ENCODE data around the gene LAMA1.

The LAMA1 gene

DNA sequence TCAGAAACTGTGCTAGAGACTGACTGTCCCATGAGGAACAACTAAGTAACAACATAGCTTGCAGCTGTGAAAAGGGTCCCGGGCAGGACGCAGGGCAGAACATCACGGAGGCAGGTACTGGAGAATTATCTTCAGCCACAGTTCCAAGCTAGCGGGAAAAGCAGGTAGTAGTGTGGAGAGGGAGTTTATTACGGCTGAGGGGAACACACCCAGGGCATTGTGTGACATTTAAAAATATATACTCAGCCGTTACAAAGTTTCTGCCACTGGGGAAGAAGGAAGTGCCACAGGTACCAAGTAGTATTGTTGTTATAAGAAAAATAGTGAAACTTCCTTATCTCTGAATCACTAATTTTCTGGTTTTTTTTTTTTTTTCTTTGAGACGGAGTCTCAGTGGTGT lies 179.6 kb downstream of the LAMA1 start:
- TF ChIP-seq Cebpa-rat (IDR thresholded peaks at IDR 0.05): no peak
- Histone ChIP-seq H3K4me3 (no peak overlapping the region), H3K9me3 (replicated peaks in 1 of 11) (no peaks in the 10 kb centered on the region), H3K4me1 (no peaks in the 10 kb centered on the region), H4K20me1 (no peaks in the 10 kb centered on the region), H3K27ac (no peak overlapping the region), H3K27me3 (no peaks in the 10 kb centered on the region), H3K36me3 (no peaks in the 10 kb centered on the region), H3K4me2 (no peak overlapping the region), H3K9ac (no peak overlapping the region)

DNA sequence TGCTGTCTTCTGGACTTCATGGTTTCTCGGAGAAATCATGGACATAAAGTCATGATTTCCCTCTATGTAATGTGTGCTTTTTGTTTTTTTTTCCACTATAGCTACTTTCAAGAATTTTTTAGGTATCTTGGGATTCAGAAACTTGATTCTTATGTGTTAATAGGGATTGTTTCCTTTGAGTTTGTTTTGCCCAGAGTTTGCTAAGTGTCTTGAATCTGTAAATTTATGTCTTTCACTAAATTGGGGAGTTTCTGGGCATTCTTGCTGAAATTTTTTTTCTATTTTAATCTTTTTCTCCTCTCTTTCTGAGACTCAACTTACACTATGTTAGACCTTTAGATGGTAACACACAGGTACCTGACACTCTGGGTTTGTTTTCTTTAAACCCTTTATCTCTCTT lies 182.7 kb downstream of the LAMA1 start:
- H3K9ac ChIP-seq: no peak overlapping the region
- no peak overlapping the region for H3K27ac ChIP-seq
- no peak overlapping the region for H3K4me2 ChIP-seq
- TF ChIP-seq Cebpa-rat (IDR thresholded peaks at IDR 0.05): no peak
- no peaks in the 10 kb centered on the region for H3K4me1 ChIP-seq
- H3K36me3 ChIP-seq: no peaks in the 10 kb centered on the region
- H4K20me1 ChIP-seq: no peaks in the 10 kb centered on the region
- H3K4me3 ChIP-seq: no peak overlapping the region
- H3K9me3 ChIP-seq (replicated peaks in 1 of 11): no peaks in the 10 kb centered on the region
- no peaks in the 10 kb centered on the region for H3K27me3 ChIP-seq

DNA sequence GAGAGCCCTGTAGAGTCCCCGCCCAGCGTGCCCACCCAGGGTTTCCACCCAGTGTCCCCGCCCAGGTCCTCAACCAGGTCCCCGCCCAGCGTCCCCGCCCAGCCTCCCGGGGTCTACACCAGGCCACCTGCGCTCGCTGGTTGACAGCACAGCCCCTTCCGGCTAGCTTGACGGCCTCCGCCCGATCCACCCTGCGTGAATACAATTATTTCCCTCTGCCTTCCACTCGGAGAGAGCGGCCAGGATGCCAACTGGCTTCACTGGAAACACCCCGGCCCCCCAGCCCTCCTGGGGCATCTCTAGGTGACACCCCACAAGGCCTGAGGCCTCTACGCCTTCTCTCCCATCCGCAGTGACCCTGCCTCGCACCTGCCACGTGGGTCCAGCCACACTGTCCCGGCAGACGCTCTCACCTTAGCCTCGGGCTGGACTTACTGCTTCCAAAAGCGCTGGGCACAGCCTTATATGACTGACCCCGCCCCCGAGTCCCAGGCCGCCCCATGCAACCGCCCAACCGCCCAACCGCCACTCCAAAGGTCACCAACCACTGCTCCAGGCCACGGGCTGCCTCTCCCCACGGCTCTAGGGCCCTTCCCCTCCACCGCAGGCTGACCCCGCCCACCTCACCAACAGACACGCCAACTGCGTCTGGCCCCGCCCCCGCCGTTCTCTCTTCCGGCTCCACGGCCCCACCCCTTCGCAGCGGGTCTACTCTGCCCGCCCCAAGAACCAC lies 188.1 kb downstream of the LAMA1 start:
- Histone ChIP-seq H3K4me3 (no peak overlapping the region), H3K27ac (no peak overlapping the region), H3K9me3 (replicated peaks in 1 of 11) (no peaks in the 10 kb centered on the region), H4K20me1 (no peaks in the 10 kb centered on the region), H3K4me2 (no peak overlapping the region), H3K4me1 (no peaks in the 10 kb centered on the region), H3K9ac (no peak overlapping the region), H3K27me3 (no peaks in the 10 kb centered on the region), H3K36me3 (no peaks in the 10 kb centered on the region)
- TF ChIP-seq Cebpa-rat (IDR thresholded peaks at IDR 0.05): no peak

DNA sequence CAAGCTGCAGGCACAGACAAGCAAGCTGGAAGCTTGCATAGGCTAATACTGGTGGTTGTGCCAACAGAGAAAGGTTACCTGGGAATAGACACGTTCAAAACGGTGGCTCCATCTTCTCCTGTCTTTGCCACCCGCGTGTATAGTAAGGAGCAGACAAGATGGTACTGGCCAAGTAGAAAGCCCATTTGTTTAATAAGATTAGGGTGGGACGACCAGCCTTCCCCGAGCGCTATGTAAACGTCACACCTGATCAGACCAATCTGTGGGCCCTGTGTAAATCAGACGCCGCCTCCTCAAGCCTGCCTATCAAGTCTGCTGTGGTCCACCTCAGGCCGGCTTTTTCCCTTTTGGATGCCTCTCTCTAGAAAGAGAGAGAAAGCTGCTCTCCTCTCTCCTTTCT lies 189.2 kb downstream of the LAMA1 start:
- H3K4me2 ChIP-seq: no peak overlapping the region
- no peaks in the 10 kb centered on the region for H3K9me3 ChIP-seq (replicated peaks in 1 of 11)
- no peaks in the 10 kb centered on the region for H3K4me1 ChIP-seq
- H3K4me3 ChIP-seq: no peak overlapping the region
- H3K27ac ChIP-seq: no peak overlapping the region
- TF ChIP-seq Cebpa-rat (IDR thresholded peaks at IDR 0.05): no peak
- H3K36me3 ChIP-seq: no peaks in the 10 kb centered on the region
- H3K9ac ChIP-seq: no peak overlapping the region
- no peaks in the 10 kb centered on the region for H3K27me3 ChIP-seq
- H4K20me1 ChIP-seq: no peaks in the 10 kb centered on the region

DNA sequence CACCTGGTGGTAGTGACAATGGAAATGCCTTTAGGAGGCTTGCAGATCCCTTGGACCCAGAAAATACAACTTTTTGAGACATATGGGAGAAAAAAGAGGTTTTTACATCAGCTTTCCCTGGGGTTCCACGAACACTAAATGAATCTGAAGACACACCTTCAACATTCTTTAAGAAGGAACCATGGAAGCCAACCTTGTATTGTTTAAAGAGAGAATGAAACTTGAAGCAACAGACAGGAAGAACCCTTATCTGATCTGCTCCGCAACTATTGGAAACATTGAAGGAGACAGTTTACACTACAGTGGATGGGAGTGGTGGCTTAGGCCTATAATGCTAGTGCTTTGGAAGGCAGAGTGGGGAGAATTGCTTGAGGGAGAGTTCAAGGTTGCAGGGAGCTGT lies 190.4 kb downstream of the LAMA1 start:
- H4K20me1 ChIP-seq: no peaks in the 10 kb centered on the region
- no peak overlapping the region for H3K4me3 ChIP-seq
- H3K4me2 ChIP-seq: no peak overlapping the region
- TF ChIP-seq Cebpa-rat (IDR thresholded peaks at IDR 0.05): no peak
- H3K4me1 ChIP-seq: no peaks in the 10 kb centered on the region
- H3K9ac ChIP-seq: no peak overlapping the region
- H3K9me3 ChIP-seq (replicated peaks in 1 of 11): 0 out of 22 replicates have a peak, but pooled peaks cover 0 to 7% (median 0%) of the 10 kb centered on the region in 11 experiments
- no peaks in the 10 kb centered on the region for H3K36me3 ChIP-seq
- no peak overlapping the region for H3K27ac ChIP-seq
- H3K27me3 ChIP-seq: no peaks in the 10 kb centered on the region

DNA sequence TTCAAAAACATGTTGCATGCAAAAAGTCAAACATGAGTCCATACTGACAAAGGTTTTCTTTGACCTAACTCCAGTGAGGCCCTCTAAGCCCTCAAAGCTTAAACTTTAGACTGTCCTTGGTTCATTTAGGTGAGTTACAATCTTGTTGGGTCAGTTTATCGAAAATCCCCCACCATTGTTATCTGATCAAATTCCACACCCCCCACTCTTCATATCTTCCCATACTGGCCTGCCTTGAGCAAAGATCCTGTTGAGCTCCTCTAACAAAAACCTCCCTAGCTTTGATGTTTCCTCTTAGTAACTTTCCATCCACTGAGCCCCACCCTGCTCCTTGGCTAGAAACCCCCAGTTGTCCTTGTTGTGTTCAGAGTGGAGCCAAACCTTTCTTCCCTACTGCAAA lies 194.4 kb downstream of the LAMA1 start:
- Histone ChIP-seq H3K36me3 (no peaks in the 10 kb centered on the region), H3K4me1 (no peaks in the 10 kb centered on the region), H4K20me1 (no peaks in the 10 kb centered on the region), H3K9ac (no peak overlapping the region), H3K4me2 (no peak overlapping the region), H3K4me3 (no peak overlapping the region), H3K27me3 (no peaks in the 10 kb centered on the region), H3K9me3 (replicated peaks in 1 of 11) (0 out of 22 replicates have a peak, but pooled peaks cover 0 to 7% (median 0%) of the 10 kb centered on the region in 11 experiments), H3K27ac (no peak overlapping the region)
- TF ChIP-seq Cebpa-rat (IDR thresholded peaks at IDR 0.05): no peak

DNA sequence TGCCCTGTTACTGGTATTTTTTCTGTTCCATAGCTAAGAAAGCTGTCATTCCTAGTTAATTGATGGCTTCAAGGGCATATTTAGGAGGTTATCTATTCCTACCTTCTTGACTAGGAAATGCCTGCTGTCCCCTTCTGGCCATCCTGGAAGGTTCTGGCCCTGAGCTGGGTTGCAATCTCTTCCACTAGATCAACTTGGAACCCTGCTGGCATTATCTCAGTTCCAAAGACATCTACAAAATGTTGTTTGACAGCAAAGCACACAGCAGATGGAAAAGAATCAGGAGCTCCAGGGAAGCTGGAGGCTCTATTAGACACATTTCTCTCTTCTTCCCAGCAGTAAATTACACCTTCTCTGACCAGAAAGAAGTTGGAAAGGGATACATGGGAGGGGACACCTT lies 196.0 kb downstream of the LAMA1 start:
- Histone ChIP-seq H3K4me1 (no peaks in the 10 kb centered on the region), H3K27ac (no peak overlapping the region), H3K36me3 (no peaks in the 10 kb centered on the region), H3K9ac (no peak overlapping the region), H3K9me3 (replicated peaks in 1 of 11) (0 out of 22 replicates have a peak, but pooled peaks cover 0 to 7% (median 0%) of the 10 kb centered on the region in 11 experiments), H3K4me2 (no peak overlapping the region), H3K4me3 (no peak overlapping the region), H4K20me1 (no peaks in the 10 kb centered on the region), H3K27me3 (no peaks in the 10 kb centered on the region)
- no peak for TF ChIP-seq Cebpa-rat (IDR thresholded peaks at IDR 0.05)

DNA sequence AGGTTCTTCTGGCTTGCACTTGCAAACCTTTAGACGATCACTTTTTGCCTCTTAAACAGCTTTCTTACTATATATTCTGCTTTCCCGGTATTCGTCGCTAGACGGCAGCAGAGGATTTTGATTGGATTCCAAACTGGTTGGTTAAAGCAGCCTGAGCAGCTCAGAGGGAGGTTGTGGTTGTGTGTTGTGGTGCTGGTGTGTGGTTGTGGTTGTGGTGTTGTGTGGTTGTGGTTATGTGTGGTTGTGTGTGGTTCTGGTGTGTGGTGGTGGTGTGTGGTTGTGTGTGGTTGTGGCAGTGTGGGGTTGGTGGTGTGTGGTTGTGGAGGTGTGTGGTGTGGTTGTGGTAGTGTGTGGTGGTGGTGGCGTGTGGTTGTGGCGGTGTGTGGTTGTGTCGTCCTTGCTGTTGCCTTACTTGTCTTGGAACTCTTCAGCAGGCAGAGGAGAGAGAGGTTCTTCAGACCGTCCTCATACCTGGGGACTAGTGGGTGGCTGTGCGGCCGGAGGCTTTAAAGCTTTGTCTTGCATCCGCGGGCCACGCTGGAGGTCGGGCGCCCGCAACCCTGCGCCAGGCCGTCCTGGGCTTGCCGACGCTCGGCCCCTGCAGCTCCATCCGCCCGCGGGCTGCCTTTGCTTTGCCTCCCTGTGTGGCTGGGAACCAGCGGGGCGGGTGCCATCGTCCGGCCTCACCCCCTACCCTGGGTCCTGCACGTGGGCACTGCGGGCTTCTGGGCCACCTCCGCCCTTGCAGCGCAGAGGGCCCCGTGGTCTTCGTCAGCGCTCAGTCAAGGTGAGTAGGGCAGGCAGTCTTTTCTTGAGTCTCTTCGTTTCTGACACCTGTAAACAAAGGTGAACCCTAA lies 197.3 kb downstream of the LAMA1 start:
- no peaks in the 10 kb centered on the region for H3K36me3 ChIP-seq
- H3K27me3 ChIP-seq: no peaks in the 10 kb centered on the region
- H3K9me3 ChIP-seq (replicated peaks in 1 of 11): 0 out of 22 replicates have a peak, but pooled peaks cover 0 to 7% (median 0%) of the 10 kb centered on the region in 11 experiments
- H3K4me3 ChIP-seq: no peak overlapping the region
- H3K4me2 ChIP-seq: no peak overlapping the region
- TF ChIP-seq Cebpa-rat (IDR thresholded peaks at IDR 0.05): no peak
- H4K20me1 ChIP-seq: no peaks in the 10 kb centered on the region
- no peak overlapping the region for H3K27ac ChIP-seq
- no peaks in the 10 kb centered on the region for H3K4me1 ChIP-seq
- no peak overlapping the region for H3K9ac ChIP-seq

DNA sequence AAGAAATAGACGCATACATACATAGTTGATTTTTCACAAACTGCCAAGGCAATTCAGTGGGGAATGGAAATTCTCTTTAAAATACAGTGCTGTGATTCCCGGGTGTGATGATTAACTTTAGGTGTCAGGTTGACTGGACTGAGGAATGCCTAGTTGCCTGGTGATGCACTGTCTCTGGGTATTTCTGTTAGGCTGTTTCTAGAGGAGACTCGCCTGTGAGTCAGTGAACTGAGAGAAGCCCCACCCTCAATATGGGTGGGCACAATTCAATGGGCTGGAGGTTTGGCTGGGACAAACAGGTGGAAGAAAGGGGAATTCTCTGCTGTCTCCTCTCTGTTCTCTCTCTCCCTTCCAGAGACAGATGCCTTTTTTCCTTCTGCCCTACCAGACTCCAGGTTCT lies 200.5 kb downstream of the LAMA1 start:
- Histone ChIP-seq H3K36me3 (no peaks in the 10 kb centered on the region), H3K4me3 (no peak overlapping the region), H3K4me1 (no peaks in the 10 kb centered on the region), H3K27ac (no peak overlapping the region), H3K27me3 (no peaks in the 10 kb centered on the region), H3K4me2 (no peak overlapping the region), H3K9ac (no peak overlapping the region), H4K20me1 (no peaks in the 10 kb centered on the region), H3K9me3 (replicated peaks in 1 of 11) (no peaks in the 10 kb centered on the region)
- no peak for TF ChIP-seq Cebpa-rat (IDR thresholded peaks at IDR 0.05)
